Memory B cell (primary cell): ENCODE measurements around the gene C21orf58.

Experiments used
- ATAC-seq: fragments of 150-1000 bp; cut with Tn5 transposase; 2 replicates; pipeline ENCODE4 v1.10.0; 2021; ENCODE audit warnings: low read depth, mild to moderate bottlenecking, moderate library complexity
- DNase-seq, 2 donors: peaks; one replicate each; pipeline ENCODE4 v3.0.0; 2022; ENCODE audit warnings: low spot score in 2 of 2
- H3K27ac Mint-ChIP-seq: one replicate; pipeline ENCODE4 v1.8.0; 2022; ENCODE audit warnings: mild to moderate bottlenecking, moderate library complexity, mixed read lengths
- H3K27me3 Mint-ChIP-seq: one replicate; pipeline ENCODE4 v1.8.0; 2022; ENCODE audit warnings: mixed read lengths
- H3K36me3 Mint-ChIP-seq: one replicate; pipeline ENCODE4 v1.8.0; 2022; ENCODE audit warnings: mild to moderate bottlenecking, mixed read lengths
- H3K4me1 Mint-ChIP-seq: one replicate; pipeline ENCODE4 v1.8.0; 2022; ENCODE audit warnings: mixed read lengths
- H3K4me3 Mint-ChIP-seq: one replicate; pipeline ENCODE4 v1.8.0; 2022; ENCODE audit warnings: mild to moderate bottlenecking, moderate library complexity, mixed read lengths
- H3K9me3 Mint-ChIP-seq: one replicate; pipeline ENCODE4 v1.8.0; 2022; ENCODE audit warnings: mixed read lengths

Gene C21orf58

DNA sequence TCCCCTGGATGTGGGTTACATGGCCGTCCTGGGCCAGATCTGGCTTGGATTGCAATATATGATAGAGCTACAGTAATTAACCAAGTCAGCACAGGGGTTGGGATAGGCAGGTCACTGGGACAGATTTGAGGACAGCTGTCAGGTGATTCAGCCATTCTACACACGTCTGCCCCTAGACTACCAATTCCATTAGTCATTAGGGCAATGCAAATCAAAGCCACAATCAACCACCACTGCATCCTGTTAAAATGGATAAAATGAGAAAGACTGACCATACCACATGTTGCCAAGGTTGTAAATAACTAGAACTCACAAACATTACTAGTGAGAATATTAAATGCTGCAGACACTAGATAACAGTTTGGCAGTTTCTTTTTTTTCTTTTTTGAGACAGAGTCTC, 16.0 kb downstream of the C21orf58 start:
- DNase-seq (no peak), ATAC-seq (no peak)
- Mint-ChIP-seq H3K27ac (no peak overlapping the region), H3K4me1 (peaks cover 5% of the 10 kb centered on the region), H3K27me3 (no peaks in the 10 kb centered on the region), H3K9me3 (no peaks in the 10 kb centered on the region), H3K4me3 (no peak overlapping the region), H3K36me3 (peaks cover 7% of the 10 kb centered on the region)

DNA sequence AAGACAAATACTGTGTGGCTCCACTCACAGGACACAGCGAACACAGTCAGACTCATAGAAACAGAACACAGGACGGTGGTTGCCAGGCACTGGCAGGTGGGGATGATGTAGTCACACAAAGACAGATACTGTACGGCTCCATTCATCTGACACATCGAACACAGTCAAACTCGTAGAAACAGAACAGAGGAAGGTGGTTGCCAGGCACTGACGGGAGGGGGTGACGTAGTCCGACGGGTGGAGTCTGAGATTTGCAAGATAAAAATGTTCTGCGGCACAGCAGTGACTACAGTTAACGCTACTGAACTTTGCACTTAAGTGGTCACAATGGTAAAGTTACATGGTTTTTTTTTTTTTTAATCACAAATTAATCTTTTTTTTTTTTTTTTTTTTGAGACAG, 18.7 kb downstream of the C21orf58 start:
- peaks cover 5% of the 10 kb centered on the region for H3K4me1 Mint-ChIP-seq
- H3K27ac Mint-ChIP-seq = no peak overlapping the region
- H3K4me3 Mint-ChIP-seq = no peak overlapping the region
- H3K27me3 Mint-ChIP-seq = no peaks in the 10 kb centered on the region
- H3K36me3 Mint-ChIP-seq = peaks cover 7% of the 10 kb centered on the region
- no peak for DNase-seq
- no peak for ATAC-seq
- no peaks in the 10 kb centered on the region for H3K9me3 Mint-ChIP-seq

DNA sequence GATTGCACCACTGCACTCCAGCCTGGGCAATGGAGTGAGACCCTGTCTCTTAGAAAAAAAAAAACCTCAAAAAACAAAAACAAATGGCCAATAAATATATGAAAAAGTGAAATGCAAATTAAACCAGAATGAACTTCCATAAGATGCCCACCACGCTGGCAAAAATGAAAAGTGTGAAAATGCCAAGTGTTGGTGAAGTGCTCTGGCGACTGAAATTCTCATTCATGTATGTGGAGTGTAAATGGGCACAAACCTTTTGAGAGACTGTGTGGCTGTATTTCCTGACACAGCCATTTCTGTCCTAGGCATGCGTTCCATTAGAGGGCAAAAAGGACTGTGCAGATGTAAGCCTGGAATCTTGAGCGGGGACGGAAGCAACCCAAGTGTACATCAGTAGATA, 19.2 kb downstream of the C21orf58 start:
- Mint-ChIP-seq H3K27ac (no peak overlapping the region), H3K27me3 (no peaks in the 10 kb centered on the region), H3K36me3 (peaks cover 5% of the 10 kb centered on the region), H3K9me3 (no peaks in the 10 kb centered on the region), H3K4me3 (no peak overlapping the region), H3K4me1 (peaks cover 5% of the 10 kb centered on the region)
- DNase-seq (no peak), ATAC-seq (no peak)

DNA sequence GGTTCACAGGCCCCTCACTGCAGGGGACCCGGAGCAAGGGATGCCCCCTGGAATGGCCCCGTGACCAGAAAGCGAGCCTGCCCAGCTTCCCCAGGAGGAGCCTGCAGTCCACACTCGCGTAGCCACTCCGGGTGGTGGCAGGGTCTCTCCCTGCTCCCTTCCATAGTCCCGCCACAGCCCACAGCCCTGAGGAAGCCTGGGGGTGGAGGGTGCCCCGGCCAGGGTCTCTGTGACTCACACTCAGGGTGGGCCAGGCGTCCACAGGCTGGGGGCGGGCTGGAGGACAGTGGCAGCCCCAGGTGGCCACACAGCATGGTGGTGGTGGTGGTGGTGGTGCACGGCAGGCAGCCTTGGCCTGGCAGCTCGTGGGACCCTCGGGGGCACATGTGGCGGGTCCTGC, 21.9 kb downstream of the C21orf58 start:
- Mint-ChIP-seq H3K4me1 (no peaks in the 10 kb centered on the region), H3K27me3 (no peaks in the 10 kb centered on the region), H3K36me3 (peaks cover 5% of the 10 kb centered on the region), H3K4me3 (no peak overlapping the region), H3K9me3 (no peaks in the 10 kb centered on the region), H3K27ac (no peak overlapping the region)
- ATAC-seq (no peak), DNase-seq (no peak)

DNA sequence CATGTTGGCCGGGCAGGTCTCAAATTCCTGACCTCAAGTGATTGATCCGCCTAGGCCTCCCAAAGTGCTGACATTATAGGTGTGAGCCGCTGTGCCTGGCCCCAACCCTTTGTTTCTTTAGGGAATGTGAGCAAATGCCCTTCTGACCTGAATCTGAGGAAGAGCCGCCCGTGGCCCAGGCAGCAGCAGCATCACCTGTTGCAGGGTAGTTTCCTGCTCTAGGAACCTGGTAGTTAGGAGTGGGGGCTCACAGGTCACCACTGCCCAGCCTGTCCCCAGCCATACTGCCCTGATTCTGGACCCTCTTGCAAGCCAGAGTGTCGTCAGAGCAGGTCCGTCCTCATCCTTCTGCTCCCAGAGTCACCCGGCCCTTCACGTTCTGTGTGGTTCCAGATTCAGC, 24.5 kb downstream of the C21orf58 start:
- ATAC-seq (no peak), DNase-seq (no peak)
- Mint-ChIP-seq H3K27me3 (no peaks in the 10 kb centered on the region), H3K4me3 (peak overlapping the region; percentile 11), H3K27ac (no peak overlapping the region), H3K4me1 (peaks cover 10% of the 10 kb centered on the region), H3K9me3 (no peaks in the 10 kb centered on the region), H3K36me3 (no peaks in the 10 kb centered on the region)

DNA sequence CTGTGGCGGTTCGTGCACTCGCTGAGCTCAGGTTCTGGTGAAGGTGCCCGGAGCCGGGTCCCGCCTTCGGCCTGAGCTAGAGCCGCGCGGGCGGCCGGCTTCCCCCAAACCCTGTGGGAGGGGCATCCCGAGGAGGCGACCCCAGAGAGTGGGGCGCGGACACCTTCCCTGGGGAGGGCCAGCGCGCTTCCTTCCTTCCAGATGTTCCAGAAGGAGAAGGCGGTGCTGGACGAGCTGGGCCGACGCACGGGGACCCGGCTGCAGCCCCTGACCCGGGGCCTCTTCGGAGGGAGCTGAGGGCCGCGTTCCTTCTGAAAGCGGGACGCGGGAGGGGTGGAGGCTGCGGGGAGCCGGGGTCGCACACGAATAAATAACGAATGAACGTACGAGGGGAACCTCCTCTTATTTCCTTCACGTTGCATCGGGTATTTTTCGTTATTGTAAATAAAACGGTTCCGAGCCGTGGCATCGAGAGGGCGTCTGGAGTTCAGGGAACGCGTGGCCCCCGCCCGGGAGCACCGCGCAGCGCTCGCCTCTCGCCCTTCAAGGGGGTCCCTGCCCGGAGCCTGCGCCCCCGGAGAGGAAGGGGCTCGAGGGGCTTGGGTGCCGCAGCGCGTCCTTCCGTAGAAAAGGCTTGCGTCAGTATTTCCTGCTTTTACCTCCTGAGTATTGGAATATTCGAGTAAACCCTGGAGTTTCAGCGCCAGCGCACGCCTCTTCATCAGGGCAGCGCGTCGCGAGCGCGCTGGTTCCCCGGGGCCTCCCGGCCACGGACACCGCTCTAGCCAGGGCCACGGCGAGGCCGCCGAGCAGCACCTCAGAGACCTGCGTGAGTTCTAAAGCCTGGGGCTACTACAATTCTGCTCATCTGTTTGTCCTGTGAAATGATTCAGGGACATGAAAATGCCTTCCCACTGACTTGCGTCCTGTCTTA, 26.1 kb downstream of the C21orf58 start:
- Mint-ChIP-seq H3K36me3 (no peaks in the 10 kb centered on the region), H3K9me3 (no peaks in the 10 kb centered on the region), H3K27ac (no peak overlapping the region), H3K4me3 (peak overlapping the region; percentile 78), H3K27me3 (no peaks in the 10 kb centered on the region), H3K4me1 (peaks cover 10% of the 10 kb centered on the region)
- peak; percentile 16 for ATAC-seq
- no peak for DNase-seq

DNA sequence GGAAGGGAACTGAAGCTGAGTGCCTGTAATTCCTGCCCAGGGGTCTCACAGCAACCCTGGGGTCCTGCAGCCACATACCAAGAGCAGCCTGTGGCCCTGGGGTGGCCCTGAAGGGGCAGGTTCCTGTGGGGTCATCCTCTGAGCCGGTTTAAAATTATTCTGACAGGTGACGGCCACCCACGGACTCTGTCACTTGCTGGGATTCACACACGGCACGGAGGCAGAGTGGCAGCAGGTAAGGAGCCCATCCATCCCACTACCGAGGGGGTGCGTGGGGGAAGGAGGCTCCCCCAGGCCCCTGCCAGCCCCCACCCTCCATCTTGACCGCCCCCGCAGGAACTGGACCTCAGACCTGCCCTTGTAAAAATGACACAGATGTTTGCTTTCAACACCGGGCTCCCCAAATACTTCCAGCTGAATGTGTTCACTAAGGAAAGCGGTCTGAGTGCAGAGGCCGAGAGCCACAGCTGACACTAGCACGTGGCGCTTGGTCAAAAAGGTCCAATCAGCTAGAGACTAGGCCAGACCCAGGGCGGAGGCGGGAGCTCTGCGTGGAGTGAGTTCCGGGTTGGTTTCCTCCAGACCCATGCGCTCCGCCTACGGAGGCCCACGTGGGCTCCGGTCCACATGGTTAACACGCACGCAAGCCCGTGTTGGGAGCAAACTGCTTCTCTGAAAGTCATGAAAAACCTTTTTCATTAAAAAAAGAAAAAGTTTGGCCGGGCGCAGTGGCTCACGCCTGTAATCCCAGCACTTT, 27.5 kb downstream of the C21orf58 start:
- peak overlapping the region; percentile 14 for H3K27ac Mint-ChIP-seq
- peaks cover 13% of the 10 kb centered on the region for H3K4me1 Mint-ChIP-seq
- DNase-seq = peak; percentile 50 to 57
- H3K4me3 Mint-ChIP-seq = peak overlapping the region; percentile 75
- H3K9me3 Mint-ChIP-seq = no peaks in the 10 kb centered on the region
- H3K36me3 Mint-ChIP-seq = peaks cover 4% of the 10 kb centered on the region
- H3K27me3 Mint-ChIP-seq = no peaks in the 10 kb centered on the region
- peak; percentile 97 for ATAC-seq

DNA sequence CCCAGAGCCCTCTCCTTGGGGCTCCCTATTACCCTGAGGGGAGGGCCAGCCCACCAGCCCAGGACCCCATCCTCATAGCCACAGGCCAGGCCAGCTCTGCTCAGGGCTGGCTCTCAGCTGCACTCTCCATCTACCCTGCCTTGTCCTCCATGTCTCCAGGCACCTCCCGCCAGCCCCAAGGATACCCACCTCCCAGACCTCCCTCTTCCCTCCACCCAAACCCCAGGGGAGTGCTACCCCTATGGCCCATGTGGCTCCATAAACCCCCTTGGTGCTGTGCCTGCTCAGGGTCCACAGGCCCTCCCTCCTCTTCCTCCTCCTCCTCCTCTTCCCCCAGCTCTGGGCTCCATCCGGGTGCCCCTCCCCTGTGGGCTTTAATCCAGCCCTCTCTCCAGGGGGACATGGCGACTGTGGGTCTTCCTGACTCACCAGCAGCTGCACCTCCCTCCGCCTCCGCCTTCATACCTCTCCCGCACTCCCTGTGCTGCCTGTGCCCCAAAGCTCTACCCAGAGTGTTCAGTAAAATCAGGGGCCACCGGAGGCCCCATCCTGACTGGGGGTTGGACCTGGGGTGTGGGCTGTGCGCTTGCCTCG, 28.4 kb downstream of the C21orf58 start:
- Mint-ChIP-seq H3K4me3 (no peak overlapping the region), H3K36me3 (peaks cover 4% of the 10 kb centered on the region), H3K27me3 (no peaks in the 10 kb centered on the region), H3K27ac (peak overlapping the region; percentile 14), H3K9me3 (no peaks in the 10 kb centered on the region), H3K4me1 (peaks cover 13% of the 10 kb centered on the region)
- DNase-seq = no peak
- no peak for ATAC-seq

DNA sequence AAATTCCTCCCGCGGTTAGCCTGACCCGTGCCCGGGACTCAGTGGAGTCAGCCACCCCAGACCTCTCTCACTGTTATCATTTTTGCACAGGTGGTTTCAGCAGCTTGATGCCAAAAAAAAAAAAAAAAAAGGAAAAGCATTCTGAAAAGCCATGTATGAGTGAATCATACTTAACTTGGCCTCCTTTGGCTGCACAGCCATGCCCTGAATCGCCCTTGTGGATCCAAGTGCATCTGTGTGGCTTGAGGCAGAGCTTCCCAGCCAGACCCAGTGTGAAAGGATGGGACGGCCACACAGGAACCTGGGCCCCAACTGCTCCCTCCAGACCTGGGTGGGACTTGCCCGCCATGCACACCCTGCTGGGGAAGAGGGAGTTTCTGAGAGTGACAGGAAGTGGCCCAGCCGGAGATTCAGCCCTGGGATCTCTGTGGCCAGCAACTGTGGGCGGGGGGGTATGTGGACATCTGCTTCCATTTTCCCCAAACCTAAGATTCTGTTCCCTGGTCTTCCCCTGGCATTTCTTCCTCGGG, 29.0 kb downstream of the C21orf58 start:
- H3K27ac Mint-ChIP-seq = no peak overlapping the region
- H3K27me3 Mint-ChIP-seq = no peaks in the 10 kb centered on the region
- peaks cover 16% of the 10 kb centered on the region for H3K4me1 Mint-ChIP-seq
- no peaks in the 10 kb centered on the region for H3K9me3 Mint-ChIP-seq
- H3K36me3 Mint-ChIP-seq = peaks cover 6% of the 10 kb centered on the region
- ATAC-seq (no peak), DNase-seq (no peak)
- H3K4me3 Mint-ChIP-seq = no peak overlapping the region

DNA sequence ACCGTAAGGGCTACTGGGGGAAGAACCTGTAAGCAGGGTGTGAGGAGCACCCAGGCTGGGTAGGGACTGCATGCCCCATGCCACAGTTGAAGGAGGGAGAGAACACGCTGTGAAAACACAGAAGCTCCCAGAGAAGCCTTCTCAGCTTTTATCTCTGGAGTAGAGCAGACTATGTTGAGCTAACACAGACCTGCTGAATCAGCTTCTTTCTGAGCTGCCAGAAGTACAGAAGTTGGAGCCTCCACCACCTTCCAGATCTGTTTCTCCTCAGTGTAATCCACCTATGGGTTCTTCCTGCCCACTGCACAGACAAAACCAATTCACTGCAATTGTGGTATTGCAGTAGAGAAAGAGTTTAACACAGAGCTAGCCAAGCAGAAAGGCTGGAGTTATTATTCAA, 32.1 kb downstream of the C21orf58 start:
- Mint-ChIP-seq H3K27ac (no peak overlapping the region), H3K27me3 (no peaks in the 10 kb centered on the region), H3K36me3 (peaks cover 13% of the 10 kb centered on the region), H3K9me3 (no peaks in the 10 kb centered on the region), H3K4me1 (peaks cover 27% of the 10 kb centered on the region), H3K4me3 (no peak overlapping the region)
- ATAC-seq (no peak), DNase-seq (no peak)

DNA sequence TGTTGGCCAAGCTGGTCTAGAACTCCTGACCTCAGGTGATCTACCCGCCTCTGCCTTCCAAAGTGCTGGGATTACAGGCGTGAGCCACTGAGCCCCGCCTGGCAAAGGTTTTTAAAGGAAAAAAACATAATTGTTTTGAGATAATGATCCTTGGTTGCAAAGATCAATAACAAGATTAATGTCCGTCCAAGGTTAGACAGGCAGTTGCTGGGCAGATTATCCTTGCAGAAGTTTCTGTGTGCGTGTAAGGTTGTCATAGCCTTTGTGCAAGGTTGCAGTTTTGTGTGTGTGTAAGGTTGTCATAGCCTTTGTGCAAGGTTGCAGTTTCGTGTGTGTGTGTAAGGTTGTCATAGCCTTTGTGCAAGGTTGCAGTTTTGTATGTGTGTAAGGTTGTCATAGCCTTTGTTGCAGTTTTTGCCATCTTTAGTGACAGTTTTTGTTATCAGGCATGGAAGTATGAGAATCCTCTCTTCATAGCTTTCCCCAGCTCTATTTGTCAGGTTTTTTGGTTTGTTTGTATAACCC, 34.0 kb downstream of the C21orf58 start:
- Mint-ChIP-seq H3K36me3 (peaks cover 13% of the 10 kb centered on the region), H3K4me1 (peaks cover 22% of the 10 kb centered on the region), H3K27ac (no peak overlapping the region), H3K27me3 (no peaks in the 10 kb centered on the region), H3K4me3 (no peak overlapping the region), H3K9me3 (no peaks in the 10 kb centered on the region)
- no peak for DNase-seq
- ATAC-seq = no peak

DNA sequence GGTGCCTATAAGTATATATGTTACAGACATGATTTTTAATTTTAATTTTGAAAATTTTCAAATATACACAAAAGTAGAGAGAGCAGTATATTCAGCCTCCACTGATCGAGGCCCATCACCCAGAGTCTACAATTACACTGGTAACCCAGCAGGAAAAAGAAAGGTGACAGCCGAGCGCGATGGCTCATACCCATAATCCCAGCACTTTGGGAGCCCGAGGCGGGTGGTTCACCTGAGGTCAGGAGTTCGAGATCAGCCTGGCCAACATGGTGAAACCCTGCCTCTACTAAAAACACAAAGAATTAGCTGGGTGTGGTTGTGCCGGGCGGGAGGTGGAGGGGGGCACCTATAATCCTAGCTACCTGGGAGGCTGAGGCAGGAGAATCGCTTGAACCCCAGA, 36.1 kb downstream of the C21orf58 start:
- ATAC-seq (no peak), DNase-seq (no peak)
- Mint-ChIP-seq H3K4me3 (no peak overlapping the region), H3K4me1 (peaks cover 29% of the 10 kb centered on the region), H3K36me3 (peaks cover 16% of the 10 kb centered on the region), H3K9me3 (no peaks in the 10 kb centered on the region), H3K27me3 (no peaks in the 10 kb centered on the region), H3K27ac (no peak overlapping the region)

DNA sequence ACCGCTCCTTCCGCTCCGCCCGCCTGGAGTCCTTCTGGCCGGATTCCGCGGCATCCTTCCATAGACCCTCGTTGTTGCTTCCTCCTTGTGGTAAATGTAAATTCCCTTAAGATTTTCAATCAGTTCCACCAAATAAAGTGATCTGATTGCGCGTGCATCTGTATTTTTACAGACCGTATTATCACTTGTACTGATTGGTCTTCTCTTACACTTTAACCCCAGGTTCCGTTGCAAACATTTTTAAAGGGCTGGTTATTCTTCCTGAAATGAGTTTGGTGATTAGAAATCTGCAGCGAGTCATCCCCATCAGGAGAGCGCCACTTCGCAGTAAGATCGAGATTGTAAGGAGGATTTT, 37.0 kb downstream of the C21orf58 start:
- DNase-seq (no peak), ATAC-seq (no peak)
- Mint-ChIP-seq H3K27me3 (no peaks in the 10 kb centered on the region), H3K9me3 (no peaks in the 10 kb centered on the region), H3K4me1 (peaks cover 29% of the 10 kb centered on the region), H3K36me3 (peaks cover 14% of the 10 kb centered on the region), H3K4me3 (peak overlapping the region; percentile 99), H3K27ac (peak overlapping the region; percentile 92)
